CD4-positive, alpha-beta T cell treated with Interleukin-4 for 1 hour (primary cell): ENCODE measurements around the gene BRF1.
"Not testable (repeated sequence)": the region's sequence is repeated elsewhere in the genome, so short reads cannot be mapped to it uniquely, and the experiment has no call there.

Experiments
- DNase-seq, 2 donors: peaks; one replicate each; pipeline ENCODE4 v3.0.0-alpha.2; 2020 to 2022

Gene BRF1

GRCh38 chr14:105331575-105332349 lies 31.0 kb upstream of the BRF1 start:
- no peak for DNase-seq

DNA sequence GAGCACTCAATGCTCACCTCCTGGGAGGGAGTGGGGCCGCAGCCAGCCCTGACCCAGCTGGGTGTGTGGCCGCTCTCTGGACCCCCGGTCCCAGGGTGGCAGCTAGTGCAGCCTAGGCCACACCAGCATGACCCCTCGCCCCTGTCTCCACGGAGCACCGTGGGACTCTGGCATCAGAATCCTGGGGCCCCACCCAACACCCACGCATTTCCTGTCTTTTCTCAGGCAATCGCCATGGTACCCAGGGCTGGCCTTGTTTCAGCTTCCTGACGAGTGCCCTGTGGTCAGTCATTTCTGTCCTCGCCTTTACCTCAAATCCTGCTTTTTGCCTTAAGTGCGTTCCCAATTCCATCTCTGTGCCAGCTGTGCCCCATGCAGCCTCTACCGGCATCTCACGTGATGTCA lies 29.7 kb upstream of the BRF1 start:
- DNase-seq = no peak

GRCh38 chr14:105329411-105330150 lies 28.8 kb upstream of the BRF1 start:
- DNase-seq = no peak

- DNase-seq = no peak
Measured at GRCh38 chr14:105328678-105329390, 28.0 kb upstream of the BRF1 start.

DNA sequence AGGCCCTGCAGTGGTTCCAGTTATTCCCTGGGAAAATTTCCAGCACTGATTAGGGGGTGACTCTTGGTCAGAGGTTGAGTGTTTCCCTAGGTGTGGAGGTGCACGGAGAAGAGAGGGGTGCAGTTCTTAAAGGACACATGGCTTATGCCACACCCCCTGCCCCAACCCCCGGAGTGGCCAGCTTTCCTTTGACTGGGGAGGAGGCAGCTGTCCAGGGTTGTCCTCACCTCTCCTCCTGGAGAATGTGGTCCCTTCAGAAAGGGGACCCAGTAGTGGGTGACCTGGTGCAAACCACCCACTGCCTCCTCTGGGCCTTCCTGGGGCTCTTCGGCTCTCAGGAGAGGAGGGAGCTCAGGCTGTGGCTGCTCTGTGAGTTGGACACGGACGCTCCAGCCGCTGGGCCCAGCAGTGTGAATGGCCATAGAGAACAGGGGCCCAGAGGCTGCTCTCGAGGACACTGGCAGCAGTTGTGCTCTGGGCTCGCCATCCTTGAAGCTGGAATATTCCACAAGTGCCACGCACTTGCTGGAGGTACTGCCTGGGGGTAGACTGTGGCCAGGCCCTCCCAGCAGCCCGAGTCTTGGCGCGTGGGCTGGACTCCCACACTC lies 27.4 kb upstream of the BRF1 start:
- DNase-seq = no peak

GRCh38 chr14:105327695-105328045 lies 26.9 kb upstream of the BRF1 start:
- not testable (repeated sequence) for DNase-seq

GRCh38 chr14:105326891-105327694 lies 26.3 kb upstream of the BRF1 start:
- no peak for DNase-seq

GRCh38 chr14:105326568-105326867 lies 25.7 kb upstream of the BRF1 start:
- DNase-seq = no peak

GRCh38 chr14:105325716-105326567 lies 25.1 kb upstream of the BRF1 start:
- no peak for DNase-seq

GRCh38 chr14:105325303-105325702 lies 24.5 kb upstream of the BRF1 start:
- DNase-seq = no peak

GRCh38 chr14:105324871-105325270 lies 24.1 kb upstream of the BRF1 start:
- no peak for DNase-seq

DNA sequence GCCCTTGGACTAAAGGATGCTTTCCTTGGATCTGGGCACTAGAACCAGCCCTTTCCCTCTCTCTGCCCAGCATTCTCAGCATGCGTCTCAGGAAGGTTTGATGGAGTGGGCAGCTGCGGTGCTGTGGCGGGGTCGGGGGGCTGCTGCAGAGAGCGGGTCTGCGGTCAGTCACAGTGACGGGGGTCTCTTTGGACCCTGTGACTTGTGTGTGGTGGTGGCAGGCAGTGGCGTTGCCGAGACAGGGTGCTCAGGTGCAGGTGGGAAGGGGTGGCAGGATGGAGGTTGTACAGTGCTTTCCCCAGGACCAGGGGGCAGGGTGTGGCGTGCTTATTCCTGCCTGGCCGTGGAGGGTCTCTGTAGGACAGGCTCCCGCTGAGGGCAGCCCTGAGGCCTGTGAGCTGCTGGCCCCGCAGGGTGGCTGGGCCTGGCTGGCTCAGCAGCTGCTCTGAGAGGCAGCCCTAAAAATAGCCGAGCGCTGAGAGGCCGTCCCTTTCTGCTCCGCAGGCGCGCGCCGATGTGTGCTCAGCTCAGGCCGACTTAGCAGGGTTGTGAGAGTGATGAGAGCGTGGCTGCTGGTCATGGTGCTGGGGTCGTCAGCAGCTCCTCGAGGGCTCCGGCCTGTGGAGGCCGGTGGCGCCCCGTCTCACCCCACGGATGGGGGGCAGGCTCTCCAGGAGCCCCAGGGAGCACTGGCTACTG lies 23.4 kb upstream of the BRF1 start:
- DNase-seq = no peak

GRCh38 chr14:105323663-105324062 lies 22.9 kb upstream of the BRF1 start:
- no peak for DNase-seq

DNA sequence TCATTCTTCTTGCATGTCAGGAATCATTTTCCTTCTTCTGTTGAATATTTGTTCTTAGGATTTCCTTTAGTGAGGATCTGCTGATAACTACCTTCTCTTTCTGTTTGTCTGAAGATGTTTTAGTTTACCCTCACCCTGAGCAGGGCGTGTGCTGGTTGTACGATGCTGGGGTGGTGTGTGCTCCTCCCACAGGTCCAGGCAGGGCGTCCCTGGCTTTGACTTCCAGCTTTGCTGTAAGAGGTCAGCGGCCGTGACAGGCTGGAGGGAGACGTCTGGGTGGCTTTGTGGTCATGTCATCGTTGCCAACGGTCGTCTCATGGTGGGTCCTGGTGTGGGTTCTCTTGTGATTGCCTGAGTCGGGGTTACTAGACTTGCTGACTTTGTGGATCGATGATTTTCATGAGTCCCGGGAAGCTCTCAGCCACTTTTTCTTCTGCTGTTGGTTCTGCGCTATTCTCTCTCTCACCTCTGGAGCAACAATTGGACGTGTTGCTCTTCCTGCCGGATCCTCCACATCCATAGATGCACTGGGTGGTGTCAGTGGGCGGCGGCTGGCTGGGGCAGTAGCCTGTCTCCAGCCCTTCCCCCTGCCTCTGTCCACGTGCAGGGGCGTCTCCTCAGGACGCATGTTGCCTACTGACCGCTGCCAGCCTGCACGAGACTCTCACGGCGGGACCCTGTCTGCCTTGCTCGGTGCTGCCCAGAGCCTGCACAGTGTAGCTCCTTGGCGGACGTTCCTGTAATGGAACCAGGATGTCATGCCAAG lies 22.2 kb upstream of the BRF1 start:
- no peak for DNase-seq

GRCh38 chr14:105317546-105317945 lies 16.7 kb upstream of the BRF1 start:
- DNase-seq = peak in 1 of 2 donors; percentile 36

GRCh38 chr14:105316968-105317510 lies 16.2 kb upstream of the BRF1 start:
- no peak for DNase-seq

DNA sequence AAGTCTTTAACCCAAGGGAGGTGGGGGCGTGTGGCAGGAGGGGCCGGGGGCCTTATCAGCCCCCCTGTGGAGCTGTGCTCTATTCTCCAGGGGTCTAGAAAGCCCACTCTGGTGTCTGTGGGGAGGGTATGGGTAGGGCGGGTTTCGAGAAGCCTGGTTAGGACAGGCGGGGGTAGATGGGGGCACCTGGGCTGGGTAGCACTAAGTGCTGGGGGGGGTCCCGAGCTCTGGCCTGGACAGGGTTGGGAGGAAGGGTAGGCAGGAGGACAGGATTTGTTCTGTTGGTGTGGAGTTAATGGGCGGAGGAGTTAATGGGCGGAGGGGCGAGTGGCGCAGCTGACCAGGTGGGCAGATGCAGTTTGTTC lies 15.8 kb upstream of the BRF1 start:
- no peak for DNase-seq

DNA sequence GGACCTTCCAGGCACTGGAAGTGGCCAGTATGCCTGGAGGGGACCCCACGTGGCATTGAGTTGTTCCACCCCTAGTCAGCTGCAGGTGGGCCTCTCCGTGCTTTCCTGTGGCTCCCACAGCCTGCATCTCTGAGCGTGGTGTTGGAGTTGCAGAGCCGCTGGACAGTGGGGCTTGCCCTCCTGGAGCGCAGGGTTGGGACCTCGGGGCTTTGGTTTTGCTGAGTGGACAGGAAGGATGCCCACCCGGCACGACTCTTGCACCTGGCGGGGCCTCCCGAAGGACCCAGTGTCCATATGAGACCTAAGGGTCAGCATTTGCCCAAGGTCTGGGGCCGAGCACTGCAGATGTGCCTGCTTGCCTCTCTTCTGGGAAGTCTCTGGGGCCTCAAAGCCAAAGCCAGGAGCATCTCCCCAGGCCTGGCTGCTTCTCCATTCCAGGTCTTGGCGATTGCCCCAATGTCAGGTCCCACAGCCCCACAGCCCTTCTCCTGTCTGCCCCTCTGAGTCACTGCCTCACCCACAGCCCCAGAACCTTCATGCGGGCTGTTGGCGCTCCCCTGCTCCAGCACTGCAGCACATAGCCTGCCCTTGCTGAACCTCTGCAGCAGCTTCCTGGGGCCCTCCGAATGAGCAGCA lies 15.3 kb upstream of the BRF1 start:
- DNase-seq = no peak

DNA sequence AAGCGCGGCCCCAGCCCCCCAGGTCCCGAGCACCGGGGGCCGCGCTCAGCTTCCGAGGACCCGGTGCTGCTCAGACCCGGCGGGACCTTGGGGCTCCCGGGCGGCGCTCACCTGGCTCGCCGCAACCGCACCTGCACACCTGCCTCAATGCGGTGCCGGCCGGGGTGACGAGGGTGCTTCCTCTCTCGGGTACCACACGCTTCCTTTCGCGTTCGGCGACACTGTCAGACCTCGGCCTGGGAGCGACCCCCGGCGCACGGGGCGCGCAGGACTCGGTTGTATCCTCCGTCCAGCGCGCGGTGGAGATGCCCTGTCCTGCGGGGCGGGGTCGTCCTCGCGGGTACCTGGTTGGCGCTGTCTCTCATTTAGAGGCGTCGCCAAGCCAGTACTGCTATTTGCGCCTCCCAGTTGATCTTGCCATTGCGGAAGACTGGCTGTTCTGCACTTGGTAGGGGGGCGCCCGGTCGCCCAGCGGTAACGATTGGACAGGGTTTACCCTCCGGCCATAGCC lies 14.5 kb upstream of the BRF1 start:
- peak; percentile 55 to 58 for DNase-seq
